Stomach (tissue), 9 donors: ENCODE results near the gene EXOC4. TPM values are rescaled to one million over a fixed set of nuclear protein-coding genes. Genes with fewer than 3 reads are reported as not detected.

Experiments
- DNase-seq, 2 donors: peaks; one replicate each; pipeline versions ENCODE4 v3.0.0 to v3.0.0-alpha.2; 2013 to 2019
- H3K27ac ChIP-seq, 5 donors: fragments of 200-600 bp in 4 of 5; sonication (generic) in 4 of 5; one replicate each; pipeline ENCODE4 v1.5.1; 2013 to 2019; ENCODE audit warnings: mild to moderate bottlenecking in 1 of 5, moderate library complexity in 1 of 5
- H3K27me3 ChIP-seq, 3 donors: fragments of 200-600 bp; sonication (generic); one replicate each; pipeline ENCODE4 v1.5.1; 2017 to 2019; ENCODE audit warnings: mixed run types in 1 of 3
- H3K36me3 ChIP-seq, 4 donors: fragments of 200-600 bp; sonication (generic); 1 replicate in 3 of 4; 2 replicates in 1 of 4; pipeline ENCODE4 v1.5.1; 2016 to 2019
- H3K4me1 ChIP-seq, 4 donors: fragments of 200-600 bp; sonication (generic); one replicate each; pipeline ENCODE4 v1.5.1; 2016 to 2019
- H3K4me3 ChIP-seq, 4 donors: fragments of 200-600 bp; sonication (generic) in 3 of 4; one replicate each; pipeline ENCODE4 v1.5.1; 2016 to 2019; ENCODE audit warnings: mild to moderate bottlenecking in 1 of 4
- H3K9me3 ChIP-seq, 4 donors: fragments of 200-600 bp; sonication (generic); one replicate each; pipeline ENCODE4 v1.5.1; 2016 to 2019
- EP300 ChIP-seq: sonication (generic); formaldehyde crosslinking; IDR thresholded peaks from one replicate; pipeline ENCODE4 v1.6.1; 2017; ENCODE audit warnings: antibody characterized with exemption
- POLR2A ChIP-seq, 4 donors: fragments of 450-650 bp; IDR thresholded peaks; one replicate each; pipeline ENCODE4 v1.6.1; 2016; ENCODE audit warnings: antibody characterized with exemption in 4 of 4, control low read depth in 2 of 4, mild to moderate bottlenecking in 1 of 4, moderate library complexity in 1 of 4
- POLR2AphosphoS5 ChIP-seq, 3 donors: sonication (generic); formaldehyde crosslinking; IDR thresholded peaks; one replicate each; pipeline ENCODE4 v1.6.1; 2016; ENCODE audit warnings: antibody characterized with exemption in 3 of 3
- WGBS, 5 donors: extraction: QIAGEN DNeasy Blood & Tissue Kit in 3 of 5; methylation state at CpG; one replicate each; pipeline versions ENCODE4 v1.1.5 to v1.1.7; 2013 to 2018; 5-methylcytosine and 5-hydroxymethylcytosine counted together
- intact Hi-C: fragments of 100-400 bp; cut with DNase I; formaldehyde crosslinking; loops from one replicate; pipeline ENCODE4 v1.15.1; 2023; ENCODE audit warnings: low total_unique reads
- polyA plus RNA-seq, 3 donors: library from polyadenylated mRNA; stranded (reverse); fragments of 200-250 nt; gene quantifications; one replicate each; pipeline ENCODE4 v1.2.3, GENCODE V29; 2013
- total RNA-seq, 5 donors: library from RNA; depleted of rRNA; stranded (reverse); fragments of >200 nt; gene quantifications; one replicate each; pipeline versions ENCODE4 v1.1.0 to v1.2.3, GENCODE V29; 2014 to 2016
- TF ChIP-seq, protein P1 (sequence below), 7 experiments: fragments of 450-650 bp in 4 of 7; fragments of 200-600 bp in 3 of 7; sonication (generic) in 3 of 7; IDR thresholded peaks; one replicate each; pipeline ENCODE4 v1.5.1; 2016 to 2019; ENCODE audit warnings: antibody characterized with exemption in 7 of 7, control low read depth in 2 of 7, mild to moderate bottlenecking in 1 of 7
- donor health status: healthy with polysubstance abuse.
- donor health status: Bipolar disorder and iron deficiency.
- donor health status: healthy.

The EXOC4 gene
- total and polyA plus RNA-seq, 8 donors = 14.1 to 339 (median 61.1) TPM

DNA sequence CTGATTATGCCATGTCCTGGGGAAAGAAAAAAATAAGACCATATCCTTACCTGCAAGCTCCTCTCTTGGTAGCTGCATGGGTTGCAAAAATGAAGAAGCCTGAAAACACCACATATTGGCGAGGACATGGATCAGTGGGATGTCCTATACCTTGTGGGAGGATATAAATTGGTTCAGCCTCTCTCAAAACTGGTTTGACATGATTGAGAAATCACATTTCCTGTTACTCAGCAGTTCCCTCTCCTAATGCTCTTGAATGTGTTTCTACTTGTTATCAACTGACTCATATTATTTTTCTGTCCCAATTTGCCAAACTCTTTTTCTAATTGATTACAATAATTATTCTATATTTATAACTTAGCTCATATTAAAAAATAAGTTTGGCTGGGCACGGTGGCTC, 380.2 kb downstream of the EXOC4 start:
- H3K27me3 ChIP-seq = no peaks in the 10 kb centered on the region

DNA sequence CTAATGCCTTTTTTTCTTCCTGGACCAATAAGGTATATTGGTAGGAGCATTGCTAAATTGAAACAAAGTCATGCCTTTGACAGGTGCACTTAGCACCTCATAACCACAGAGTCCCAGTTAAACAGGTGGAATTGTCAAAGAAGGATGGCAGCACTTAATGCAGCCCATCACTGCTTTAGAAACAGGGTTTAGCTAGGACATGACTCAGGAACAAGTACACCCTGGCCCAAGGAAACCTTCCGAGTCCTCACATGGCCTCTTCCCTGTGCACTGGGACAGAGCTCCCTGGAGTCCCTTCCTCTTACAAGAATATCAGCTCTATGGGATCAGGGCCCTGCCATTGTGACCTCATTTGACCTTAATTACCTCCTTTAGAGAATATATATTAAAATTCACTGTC, 382.7 kb downstream of the EXOC4 start:
- intact Hi-C loops = no loop called here
- H3K27me3 ChIP-seq = no peaks in the 10 kb centered on the region
- 78 to 100% (median 93%) methylated on average over 1 of the region's 1 CpG for WGBS, 5 donors
- no peaks in the 10 kb centered on the region for H3K9me3 ChIP-seq
- no peak for DNase-seq
- no peak overlapping the region for H3K4me3 ChIP-seq
- H3K27ac ChIP-seq = no peak overlapping the region
- H3K36me3 ChIP-seq = peaks cover 0 to 14% (median 9%) of the 10 kb centered on the region in 4 donors
- no peak for TF ChIP-seq POLR2A (IDR thresholded peaks at IDR 0.05)
- TF ChIP-seq, protein P1, sequence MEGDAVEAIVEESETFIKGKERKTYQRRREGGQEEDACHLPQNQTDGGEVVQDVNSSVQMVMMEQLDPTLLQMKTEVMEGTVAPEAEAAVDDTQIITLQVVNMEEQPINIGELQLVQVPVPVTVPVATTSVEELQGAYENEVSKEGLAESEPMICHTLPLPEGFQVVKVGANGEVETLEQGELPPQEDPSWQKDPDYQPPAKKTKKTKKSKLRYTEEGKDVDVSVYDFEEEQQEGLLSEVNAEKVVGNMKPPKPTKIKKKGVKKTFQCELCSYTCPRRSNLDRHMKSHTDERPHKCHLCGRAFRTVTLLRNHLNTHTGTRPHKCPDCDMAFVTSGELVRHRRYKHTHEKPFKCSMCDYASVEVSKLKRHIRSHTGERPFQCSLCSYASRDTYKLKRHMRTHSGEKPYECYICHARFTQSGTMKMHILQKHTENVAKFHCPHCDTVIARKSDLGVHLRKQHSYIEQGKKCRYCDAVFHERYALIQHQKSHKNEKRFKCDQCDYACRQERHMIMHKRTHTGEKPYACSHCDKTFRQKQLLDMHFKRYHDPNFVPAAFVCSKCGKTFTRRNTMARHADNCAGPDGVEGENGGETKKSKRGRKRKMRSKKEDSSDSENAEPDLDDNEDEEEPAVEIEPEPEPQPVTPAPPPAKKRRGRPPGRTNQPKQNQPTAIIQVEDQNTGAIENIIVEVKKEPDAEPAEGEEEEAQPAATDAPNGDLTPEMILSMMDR (IDR thresholded peaks at IDR 0.05) = no peak
- no peak for TF ChIP-seq EP300
- TF ChIP-seq POLR2AphosphoS5 (IDR thresholded peaks at IDR 0.05) = no peak
- H3K4me1 ChIP-seq = peaks cover 0 to 4% (median 1%) of the 10 kb centered on the region in 4 donors

More for the DNA sequence above, 380.2 kb downstream of the EXOC4 start:
- Histone ChIP-seq H3K36me3 (peaks cover 0 to 24% (median 17%) of the 10 kb centered on the region in 4 donors), H3K27ac (no peak overlapping the region), H3K4me3 (no peak overlapping the region), H3K9me3 (no peaks in the 10 kb centered on the region), H3K4me1 (peaks cover 0 to 4% (median 1%) of the 10 kb centered on the region in 4 donors)
- peak in 1 of 2 donors; percentile 20 for DNase-seq
- no peak for TF ChIP-seq POLR2AphosphoS5 (IDR thresholded peaks at IDR 0.05)
- no peak for TF ChIP-seq EP300
- TF ChIP-seq, protein P1 (IDR thresholded peaks at IDR 0.05) = no peak
- no peak for TF ChIP-seq POLR2A (IDR thresholded peaks at IDR 0.05)
- intact Hi-C loops = no loop called here
- WGBS, 5 donors = 38 to 48% (median 46%) methylated on average over 2 of the region's 2 CpGs

DNA sequence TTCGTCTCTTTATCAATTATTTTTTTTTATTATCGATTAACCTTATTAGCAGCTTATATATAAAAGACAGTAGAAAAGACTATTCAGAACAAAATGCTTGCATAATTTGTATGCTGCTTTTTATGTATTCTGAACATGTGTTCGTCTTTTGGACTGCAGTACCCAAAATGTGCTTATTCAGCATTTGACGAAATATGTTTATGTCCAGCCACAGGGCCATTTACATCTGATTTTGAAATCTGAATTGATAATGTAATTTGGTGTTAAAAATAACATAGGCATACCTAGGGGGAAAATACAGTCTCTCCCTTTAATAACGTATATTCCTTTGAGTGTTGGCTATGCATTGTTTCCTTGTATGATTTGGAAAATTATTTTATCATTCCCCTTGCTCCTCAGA, 386.0 kb downstream of the EXOC4 start:
- Histone ChIP-seq H3K4me1 (peaks cover 0 to 4% (median 0%) of the 10 kb centered on the region in 4 donors), H3K9me3 (peaks cover 0 to 5% (median 0%) of the 10 kb centered on the region in 4 donors), H3K27me3 (no peaks in the 10 kb centered on the region), H3K36me3 (no peaks in the 10 kb centered on the region), H3K27ac (no peak overlapping the region), H3K4me3 (no peak overlapping the region)
- no peak for DNase-seq
- WGBS, 5 donors = 95 to 97% (median 96%) methylated on average over 5 of the region's 5 CpGs
- TF ChIP-seq POLR2A (IDR thresholded peaks at IDR 0.05) (no peak), POLR2AphosphoS5 (IDR thresholded peaks at IDR 0.05) (no peak), EP300 (no peak)
- TF ChIP-seq, protein P1 (IDR thresholded peaks at IDR 0.05) = no peak
- intact Hi-C loops = no loop called here

DNA sequence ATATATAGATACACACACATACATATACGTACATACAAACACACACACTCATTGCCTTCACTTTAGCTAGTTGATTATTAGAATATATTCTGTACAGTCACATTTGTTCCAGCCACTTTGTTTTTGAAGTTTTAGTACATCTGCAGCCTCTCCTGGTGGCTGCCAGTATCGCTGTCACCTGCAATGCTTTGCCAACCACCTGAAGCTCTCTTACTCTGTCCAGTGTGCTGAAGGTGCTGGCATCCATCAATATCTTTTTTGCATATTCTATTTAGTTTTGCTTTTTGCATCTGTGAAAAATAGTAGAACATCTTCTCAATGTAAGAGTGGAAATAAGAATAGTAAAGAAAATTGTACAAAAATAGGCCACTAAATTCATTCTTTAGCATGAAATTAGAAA, 388.6 kb downstream of the EXOC4 start:
- H3K36me3 ChIP-seq = no peaks in the 10 kb centered on the region
- TF ChIP-seq EP300 (no peak), POLR2A (IDR thresholded peaks at IDR 0.05) (no peak), POLR2AphosphoS5 (IDR thresholded peaks at IDR 0.05) (no peak)
- TF ChIP-seq, protein P1 (IDR thresholded peaks at IDR 0.05) = no peak
- no peak overlapping the region for H3K27ac ChIP-seq
- H3K4me1 ChIP-seq = peaks cover 0 to 10% (median 4%) of the 10 kb centered on the region in 4 donors
- peak in 1 of 2 donors; percentile 9 for DNase-seq
- H3K27me3 ChIP-seq = no peaks in the 10 kb centered on the region
- H3K9me3 ChIP-seq = peaks cover 0 to 8% (median 2%) of the 10 kb centered on the region in 4 donors
- H3K4me3 ChIP-seq = no peak overlapping the region
- WGBS, 5 donors = 88 to 98% (median 93%) methylated on average over 2 of the region's 2 CpGs
- intact Hi-C loops = no loop called here
